ENCODE data around the gene SLF1. TPM values are rescaled to one million over a fixed set of nuclear protein-coding genes. Genes with fewer than 3 reads are reported as not detected.

The SLF1 gene
- total and polyA plus RNA-seq, 9 of the 15 experiments (the other 6 are each of a cell fraction or from before 2014, with no cell fraction given): 9.8 to 31.1 (median 16.3) TPM

GRCh38 chr5:94618029-94618492 lies 408 bp upstream of the SLF1 start (continued):
- TF ChIP-seq RBM14 (IDR thresholded peaks at IDR 0.05; ENCODE audit: borderline replicate concordance, insufficient read depth, low read depth, low read length): no peak
- TF ChIP-seq POLR2AphosphoS5 (IDR thresholded peaks at IDR 0.05; ENCODE audit: control insufficient read depth, insufficient read depth, low read depth, low read length): peak; percentile 60
- TF ChIP-seq CBX1 (IDR thresholded peaks at IDR 0.05; ENCODE audit: low read depth): no peak
- TF ChIP-seq, protein P1, sequence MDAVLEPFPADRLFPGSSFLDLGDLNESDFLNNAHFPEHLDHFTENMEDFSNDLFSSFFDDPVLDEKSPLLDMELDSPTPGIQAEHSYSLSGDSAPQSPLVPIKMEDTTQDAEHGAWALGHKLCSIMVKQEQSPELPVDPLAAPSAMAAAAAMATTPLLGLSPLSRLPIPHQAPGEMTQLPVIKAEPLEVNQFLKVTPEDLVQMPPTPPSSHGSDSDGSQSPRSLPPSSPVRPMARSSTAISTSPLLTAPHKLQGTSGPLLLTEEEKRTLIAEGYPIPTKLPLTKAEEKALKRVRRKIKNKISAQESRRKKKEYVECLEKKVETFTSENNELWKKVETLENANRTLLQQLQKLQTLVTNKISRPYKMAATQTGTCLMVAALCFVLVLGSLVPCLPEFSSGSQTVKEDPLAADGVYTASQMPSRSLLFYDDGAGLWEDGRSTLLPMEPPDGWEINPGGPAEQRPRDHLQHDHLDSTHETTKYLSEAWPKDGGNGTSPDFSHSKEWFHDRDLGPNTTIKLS (IDR thresholded peaks at IDR 0.05; ENCODE audit: borderline replicate concordance, low read depth): 0 out of 2 replicates have a peak, but pooled peaks have one; percentile 55
- no peak for TF ChIP-seq ZNF277 (CRISPR knock-in tag; IDR thresholded peaks at IDR 0.05; ENCODE audit: borderline replicate concordance)
- TF ChIP-seq, protein P2, sequence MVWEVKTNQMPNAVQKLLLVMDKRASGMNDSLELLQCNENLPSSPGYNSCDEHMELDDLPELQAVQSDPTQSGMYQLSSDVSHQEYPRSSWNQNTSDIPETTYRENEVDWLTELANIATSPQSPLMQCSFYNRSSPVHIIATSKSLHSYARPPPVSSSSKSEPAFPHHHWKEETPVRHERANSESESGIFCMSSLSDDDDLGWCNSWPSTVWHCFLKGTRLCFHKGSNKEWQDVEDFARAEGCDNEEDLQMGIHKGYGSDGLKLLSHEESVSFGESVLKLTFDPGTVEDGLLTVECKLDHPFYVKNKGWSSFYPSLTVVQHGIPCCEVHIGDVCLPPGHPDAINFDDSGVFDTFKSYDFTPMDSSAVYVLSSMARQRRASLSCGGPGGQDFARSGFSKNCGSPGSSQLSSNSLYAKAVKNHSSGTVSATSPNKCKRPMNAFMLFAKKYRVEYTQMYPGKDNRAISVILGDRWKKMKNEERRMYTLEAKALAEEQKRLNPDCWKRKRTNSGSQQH (CRISPR knock-in tag; IDR thresholded peaks at IDR 0.05): no peak
- TF ChIP-seq CCAR2 (IDR thresholded peaks at IDR 0.05; ENCODE audit: low read depth, low read length): no peak
- no peak for TF ChIP-seq CTCFL (IDR thresholded peaks at IDR 0.05; ENCODE audit: borderline replicate concordance, insufficient read depth, low read depth, low read length, poor library complexity, severe bottlenecking)
- TF ChIP-seq TAF1 (IDR thresholded peaks at IDR 0.05; ENCODE audit: control insufficient read depth, extremely low read depth, insufficient read depth, low read length, severe bottlenecking): peak; percentile 46
- peak; percentile 73 for TF ChIP-seq EGR1 (conservative IDR thresholded peaks at IDR 0.05)
- peak; percentile 87; the same call in 1 of the 2 replicates for TF ChIP-seq NR1H2 (CRISPR knock-in tag; IDR thresholded peaks at IDR 0.05)
- no peak for TF ChIP-seq ZNF75A (CRISPR knock-in tag; IDR thresholded peaks at IDR 0.05)
- TF ChIP-seq, protein P3, sequence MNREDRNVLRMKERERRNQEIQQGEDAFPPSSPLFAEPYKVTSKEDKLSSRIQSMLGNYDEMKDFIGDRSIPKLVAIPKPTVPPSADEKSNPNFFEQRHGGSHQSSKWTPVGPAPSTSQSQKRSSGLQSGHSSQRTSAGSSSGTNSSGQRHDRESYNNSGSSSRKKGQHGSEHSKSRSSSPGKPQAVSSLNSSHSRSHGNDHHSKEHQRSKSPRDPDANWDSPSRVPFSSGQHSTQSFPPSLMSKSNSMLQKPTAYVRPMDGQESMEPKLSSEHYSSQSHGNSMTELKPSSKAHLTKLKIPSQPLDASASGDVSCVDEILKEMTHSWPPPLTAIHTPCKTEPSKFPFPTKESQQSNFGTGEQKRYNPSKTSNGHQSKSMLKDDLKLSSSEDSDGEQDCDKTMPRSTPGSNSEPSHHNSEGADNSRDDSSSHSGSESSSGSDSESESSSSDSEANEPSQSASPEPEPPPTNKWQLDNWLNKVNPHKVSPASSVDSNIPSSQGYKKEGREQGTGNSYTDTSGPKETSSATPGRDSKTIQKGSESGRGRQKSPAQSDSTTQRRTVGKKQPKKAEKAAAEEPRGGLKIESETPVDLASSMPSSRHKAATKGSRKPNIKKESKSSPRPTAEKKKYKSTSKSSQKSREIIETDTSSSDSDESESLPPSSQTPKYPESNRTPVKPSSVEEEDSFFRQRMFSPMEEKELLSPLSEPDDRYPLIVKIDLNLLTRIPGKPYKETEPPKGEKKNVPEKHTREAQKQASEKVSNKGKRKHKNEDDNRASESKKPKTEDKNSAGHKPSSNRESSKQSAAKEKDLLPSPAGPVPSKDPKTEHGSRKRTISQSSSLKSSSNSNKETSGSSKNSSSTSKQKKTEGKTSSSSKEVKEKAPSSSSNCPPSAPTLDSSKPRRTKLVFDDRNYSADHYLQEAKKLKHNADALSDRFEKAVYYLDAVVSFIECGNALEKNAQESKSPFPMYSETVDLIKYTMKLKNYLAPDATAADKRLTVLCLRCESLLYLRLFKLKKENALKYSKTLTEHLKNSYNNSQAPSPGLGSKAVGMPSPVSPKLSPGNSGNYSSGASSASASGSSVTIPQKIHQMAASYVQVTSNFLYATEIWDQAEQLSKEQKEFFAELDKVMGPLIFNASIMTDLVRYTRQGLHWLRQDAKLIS (CRISPR knock-in tag; IDR thresholded peaks at IDR 0.05): no peak
- TF ChIP-seq LCOR (CRISPR knock-in tag; IDR thresholded peaks at IDR 0.05): peak; percentile 67
- TF ChIP-seq CEBPB (tag; IDR thresholded peaks at IDR 0.05): no peak
- no peak for TF ChIP-seq JUND (IDR thresholded peaks at IDR 0.05; ENCODE audit: borderline replicate concordance, low read depth, low read length)
- TF ChIP-seq JUND (tag; IDR thresholded peaks at IDR 0.05; ENCODE audit: borderline replicate concordance, low read depth, low read length): 0 out of 3 replicates have a peak, but pooled peaks have one; percentile 11

Measured in K562 (cell line).